ENCODE measurements around the gene SPSB2.
"Not testable (repeated sequence)": the region's sequence is repeated elsewhere in the genome, so short reads cannot be mapped to it uniquely, and the experiment has no call there.

SPSB2 gene

DNA sequence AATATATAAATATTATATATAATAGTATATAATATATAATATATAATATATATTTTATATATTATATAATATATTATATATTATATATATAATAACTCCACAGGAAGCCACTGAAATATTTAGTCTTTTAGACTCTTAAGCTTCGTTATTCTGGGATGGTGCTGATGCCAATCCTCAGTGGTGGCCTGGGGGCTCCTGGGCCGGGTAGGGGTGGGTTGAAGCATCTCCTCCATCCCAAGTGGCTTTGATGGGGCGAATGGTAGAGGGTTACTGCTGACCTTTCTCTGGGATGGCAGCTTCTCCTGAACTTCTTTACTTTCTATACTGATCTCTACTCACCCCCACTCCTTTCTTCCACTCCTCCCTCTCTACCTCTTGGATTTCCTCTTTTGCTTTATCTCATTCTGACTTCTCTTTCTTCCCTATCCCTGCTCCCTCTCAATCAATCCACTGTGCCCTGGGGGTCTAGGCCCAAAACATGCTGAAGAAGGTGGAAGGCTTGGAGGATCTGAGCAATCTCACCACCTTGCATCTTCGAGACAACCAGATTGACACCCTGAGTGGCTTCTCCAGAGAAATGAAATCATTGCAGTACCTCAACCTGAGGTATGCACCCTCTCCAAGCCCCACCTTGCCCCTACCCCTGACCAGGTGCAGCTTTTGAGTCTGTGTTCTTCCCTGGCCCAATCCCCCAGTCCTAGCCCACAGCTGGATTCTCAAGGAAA lies 36.5 kb upstream of the SPSB2 start:
- no peak overlapping the region for H3K27ac Mint-ChIP-seq (ENCODE audit: low read depth)
- ATAC-seq (replicated peaks; ENCODE audit: extremely low read depth, poor library complexity, severe bottlenecking): no peak
- no peaks in the 10 kb centered on the region for H3K27me3 Mint-ChIP-seq
- peaks cover 17% of the 10 kb centered on the region for H3K4me1 Mint-ChIP-seq
- no peak overlapping the region for H3K4me3 Mint-ChIP-seq
- H3K9me3 Mint-ChIP-seq: no peaks in the 10 kb centered on the region
- H3K36me3 Mint-ChIP-seq (ENCODE audit: insufficient read depth): peaks cover under 1% of the 10 kb centered on the region
- DNase-seq (ENCODE audit: low spot score in 2 of 2): no peak

GRCh38 chr12:6908141-6908540 lies 35.0 kb upstream of the SPSB2 start:
- not testable (repeated sequence) for H3K9me3 Mint-ChIP-seq; H3K36me3 Mint-ChIP-seq (ENCODE audit: insufficient read depth); H3K27ac Mint-ChIP-seq (ENCODE audit: low read depth); H3K4me1 Mint-ChIP-seq; DNase-seq (ENCODE audit: low spot score in 2 of 2); H3K27me3 Mint-ChIP-seq; H3K4me3 Mint-ChIP-seq; ATAC-seq (replicated peaks; ENCODE audit: extremely low read depth, poor library complexity, severe bottlenecking)

DNA sequence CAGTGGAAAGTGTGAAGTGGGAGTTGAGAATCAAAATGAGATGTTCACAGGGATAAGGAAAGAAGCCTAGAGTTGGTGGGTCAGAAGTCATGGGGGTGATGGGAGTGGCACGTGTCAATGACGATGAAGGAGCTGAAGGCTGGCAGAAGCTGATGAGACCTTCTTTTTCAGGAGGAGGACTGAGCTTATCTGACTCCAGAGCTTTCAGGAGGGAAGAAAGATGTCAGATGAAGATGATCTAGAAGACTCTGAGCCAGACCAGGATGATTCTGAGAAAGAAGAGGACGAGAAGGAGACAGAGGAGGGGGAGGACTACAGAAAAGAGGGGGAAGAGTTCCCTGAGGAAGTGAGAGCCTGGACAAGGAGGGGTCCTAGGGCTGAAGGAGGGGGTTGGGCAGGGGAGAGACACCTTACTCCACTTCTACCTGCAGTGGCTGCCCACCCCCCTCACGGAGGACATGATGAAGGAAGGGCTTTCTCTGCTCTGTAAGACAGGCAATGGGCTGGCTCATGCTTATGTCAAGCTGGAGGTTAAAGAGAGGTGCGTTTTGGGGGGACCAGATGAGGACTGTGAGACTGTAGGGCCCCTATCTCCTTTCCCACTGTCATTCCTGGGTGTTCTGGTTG lies 32.4 kb upstream of the SPSB2 start:
- Mint-ChIP-seq H3K36me3 (ENCODE audit: insufficient read depth) (no peaks in the 10 kb centered on the region), H3K4me3 (no peak overlapping the region), H3K27ac (ENCODE audit: low read depth) (no peak overlapping the region), H3K9me3 (no peaks in the 10 kb centered on the region), H3K27me3 (no peaks in the 10 kb centered on the region), H3K4me1 (no peaks in the 10 kb centered on the region)
- no peak for ATAC-seq (replicated peaks; ENCODE audit: extremely low read depth, poor library complexity, severe bottlenecking)
- no peak for DNase-seq (ENCODE audit: low spot score in 2 of 2)

- Mint-ChIP-seq H3K27ac (ENCODE audit: low read depth) (no peak within 1 kb of the TSS), H3K27me3 (no peaks in the 10 kb centered on the region), H3K36me3 (ENCODE audit: insufficient read depth) (no peaks in the 10 kb centered on the region), H3K4me3 (no peak within 1 kb of the TSS), H3K4me1 (no peaks in the 10 kb centered on the region), H3K9me3 (no peaks in the 10 kb centered on the region)
- ATAC-seq (replicated peaks; ENCODE audit: extremely low read depth, poor library complexity, severe bottlenecking) (peak; percentile 96), DNase-seq (ENCODE audit: low spot score in 2 of 2) (peak; percentile 93 to 96)
These were observed 31.5 kb upstream of the SPSB2 start, which contains the start of gene LRRC23 for GRCh38 chr12:6904280-6905276. Gene LRRC23, plus strand, starts transcription at chr12:6904822. Its CDS starts 812 bp downstream, at chr12:6905634.

DNA sequence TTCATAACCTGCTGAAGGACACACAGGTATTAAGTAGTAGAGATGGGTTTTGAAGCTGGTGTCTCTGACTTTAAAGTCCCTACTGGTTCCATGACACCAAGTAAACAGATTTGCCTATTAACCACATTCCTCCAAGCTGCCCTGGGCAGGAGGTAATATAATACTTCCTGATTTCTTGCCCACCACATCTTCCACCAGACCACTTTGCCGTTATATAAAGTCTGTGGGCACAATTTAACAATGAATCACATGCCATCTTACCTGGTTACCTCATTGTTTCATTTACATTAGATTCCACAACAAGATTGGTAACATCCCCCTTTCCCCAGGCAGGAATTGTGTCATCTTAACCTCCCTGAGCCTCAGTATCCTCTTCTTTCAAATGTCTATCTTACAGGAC lies 30.6 kb upstream of the SPSB2 start:
- H3K9me3 Mint-ChIP-seq: no peaks in the 10 kb centered on the region
- ATAC-seq (replicated peaks; ENCODE audit: extremely low read depth, poor library complexity, severe bottlenecking) (no peak), DNase-seq (ENCODE audit: low spot score in 2 of 2) (no peak)
- H3K4me1 Mint-ChIP-seq: no peaks in the 10 kb centered on the region
- H3K27ac Mint-ChIP-seq (ENCODE audit: low read depth): no peak overlapping the region
- H3K27me3 Mint-ChIP-seq: no peaks in the 10 kb centered on the region
- no peaks in the 10 kb centered on the region for H3K36me3 Mint-ChIP-seq (ENCODE audit: insufficient read depth)
- no peak overlapping the region for H3K4me3 Mint-ChIP-seq

GRCh38 chr12:6902448-6902847 lies 29.3 kb upstream of the SPSB2 start:
- no peak for ATAC-seq (replicated peaks; ENCODE audit: extremely low read depth, poor library complexity, severe bottlenecking)
- no peak for DNase-seq (ENCODE audit: low spot score in 2 of 2)
- Mint-ChIP-seq H3K27ac (ENCODE audit: low read depth) (no peak overlapping the region), H3K9me3 (no peaks in the 10 kb centered on the region), H3K4me1 (no peaks in the 10 kb centered on the region), H3K27me3 (no peaks in the 10 kb centered on the region), H3K4me3 (no peak overlapping the region), H3K36me3 (ENCODE audit: insufficient read depth) (no peaks in the 10 kb centered on the region)

GRCh38 chr12:6899837-6900519 lies 26.9 kb upstream of the SPSB2 start:
- Mint-ChIP-seq H3K27me3 (no peaks in the 10 kb centered on the region), H3K36me3 (ENCODE audit: insufficient read depth) (no peaks in the 10 kb centered on the region), H3K4me1 (no peaks in the 10 kb centered on the region), H3K9me3 (no peaks in the 10 kb centered on the region), H3K27ac (ENCODE audit: low read depth) (no peak overlapping the region), H3K4me3 (no peak overlapping the region)
- DNase-seq (ENCODE audit: low spot score in 2 of 2) (no peak), ATAC-seq (replicated peaks; ENCODE audit: extremely low read depth, poor library complexity, severe bottlenecking) (no peak)

DNA sequence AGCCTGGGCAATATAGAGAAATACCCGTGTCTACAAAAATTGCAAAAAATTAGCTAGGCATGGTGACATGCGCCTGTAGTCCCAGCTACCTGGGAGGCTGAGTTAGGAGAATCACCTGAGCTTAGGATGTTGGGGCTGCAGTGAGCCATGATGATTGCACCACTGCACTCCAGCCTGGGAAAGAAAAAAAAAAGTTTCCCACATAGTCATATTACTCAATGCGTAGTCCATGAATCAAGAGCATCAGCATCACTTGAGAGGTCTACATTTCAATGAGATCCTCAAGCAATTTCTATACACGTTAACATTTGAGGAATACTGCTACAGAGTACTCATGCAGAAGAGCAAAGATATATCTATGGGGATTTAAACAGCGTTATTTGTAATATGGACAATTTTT lies 26.3 kb upstream of the SPSB2 start:
- Mint-ChIP-seq H3K27ac (ENCODE audit: low read depth) (no peak overlapping the region), H3K4me3 (no peak overlapping the region), H3K9me3 (no peaks in the 10 kb centered on the region), H3K36me3 (ENCODE audit: insufficient read depth) (no peaks in the 10 kb centered on the region), H3K27me3 (no peaks in the 10 kb centered on the region), H3K4me1 (no peaks in the 10 kb centered on the region)
- ATAC-seq (replicated peaks; ENCODE audit: extremely low read depth, poor library complexity, severe bottlenecking) (no peak), DNase-seq (ENCODE audit: low spot score in 2 of 2) (no peak)

DNA sequence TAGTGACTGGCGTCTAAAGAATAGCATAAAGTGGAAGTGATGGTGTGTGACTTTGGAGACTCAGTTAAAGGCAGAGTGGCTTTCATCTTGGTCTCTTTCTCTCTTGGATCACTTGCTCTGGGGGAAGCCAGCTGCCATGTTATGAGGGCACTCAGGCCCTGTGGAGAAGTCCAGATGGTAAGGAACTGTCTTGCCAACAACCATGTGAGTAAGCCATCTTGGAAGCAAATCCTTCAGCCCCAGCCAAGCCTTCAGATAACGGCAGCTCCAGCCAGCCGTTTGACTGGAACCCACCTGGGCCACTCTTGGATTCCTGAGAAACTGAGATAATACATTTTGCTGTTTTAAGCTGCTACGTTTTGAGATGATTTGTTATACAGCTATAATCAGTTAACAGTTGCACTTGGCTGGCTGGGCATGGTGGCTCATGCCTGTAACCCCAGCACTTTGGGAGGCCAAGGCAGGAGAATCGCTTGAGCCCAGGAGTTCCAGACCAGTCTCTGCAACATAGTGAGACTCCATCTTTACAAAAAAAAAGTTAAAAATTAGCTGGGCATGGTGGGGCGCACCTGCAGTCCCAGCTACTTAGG lies 23.8 kb upstream of the SPSB2 start:
- H3K36me3 Mint-ChIP-seq (ENCODE audit: insufficient read depth): no peaks in the 10 kb centered on the region
- H3K27me3 Mint-ChIP-seq: no peaks in the 10 kb centered on the region
- no peaks in the 10 kb centered on the region for H3K9me3 Mint-ChIP-seq
- H3K4me3 Mint-ChIP-seq: no peak overlapping the region
- no peaks in the 10 kb centered on the region for H3K4me1 Mint-ChIP-seq
- no peak for ATAC-seq (replicated peaks; ENCODE audit: extremely low read depth, poor library complexity, severe bottlenecking)
- H3K27ac Mint-ChIP-seq (ENCODE audit: low read depth): no peak overlapping the region
- DNase-seq (ENCODE audit: low spot score in 2 of 2): no peak

DNA sequence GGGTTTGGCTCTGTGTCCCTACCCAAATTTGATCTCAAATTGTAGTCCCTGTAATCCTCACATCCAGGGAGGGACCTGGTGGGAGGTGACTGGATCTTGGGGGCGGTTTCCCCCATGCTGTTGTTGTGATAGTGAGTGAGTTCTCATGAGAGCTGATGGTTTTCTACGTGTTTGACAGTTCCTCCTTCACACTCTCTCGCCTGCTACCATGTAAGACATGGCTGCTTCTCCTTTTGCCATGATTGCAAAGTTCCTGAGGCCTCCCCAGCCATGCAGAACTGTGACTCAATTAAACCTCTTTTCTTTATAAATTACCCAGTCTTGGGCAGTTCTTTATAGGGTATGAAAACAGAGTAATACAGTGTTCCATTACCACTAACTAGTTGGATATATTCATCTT lies 21.2 kb upstream of the SPSB2 start:
- no peaks in the 10 kb centered on the region for H3K27me3 Mint-ChIP-seq
- H3K4me3 Mint-ChIP-seq: no peak overlapping the region
- no peaks in the 10 kb centered on the region for H3K9me3 Mint-ChIP-seq
- H3K4me1 Mint-ChIP-seq: peaks cover 7% of the 10 kb centered on the region
- ATAC-seq (replicated peaks; ENCODE audit: extremely low read depth, poor library complexity, severe bottlenecking) (no peak), DNase-seq (ENCODE audit: low spot score in 2 of 2) (no peak)
- peaks cover 2% of the 10 kb centered on the region for H3K36me3 Mint-ChIP-seq (ENCODE audit: insufficient read depth)
- H3K27ac Mint-ChIP-seq (ENCODE audit: low read depth): no peak overlapping the region

- H3K4me3 Mint-ChIP-seq: peak overlapping the region; percentile 76
- DNase-seq (ENCODE audit: low spot score in 2 of 2); H3K27ac Mint-ChIP-seq (ENCODE audit: low read depth); ATAC-seq (replicated peaks; ENCODE audit: extremely low read depth, poor library complexity, severe bottlenecking); H3K4me1 Mint-ChIP-seq; H3K36me3 Mint-ChIP-seq (ENCODE audit: insufficient read depth); H3K27me3 Mint-ChIP-seq; H3K9me3 Mint-ChIP-seq: not testable (repeated sequence)
These were observed 19.6 kb upstream of the SPSB2 start for GRCh38 chr12:6892683-6893082.

DNA sequence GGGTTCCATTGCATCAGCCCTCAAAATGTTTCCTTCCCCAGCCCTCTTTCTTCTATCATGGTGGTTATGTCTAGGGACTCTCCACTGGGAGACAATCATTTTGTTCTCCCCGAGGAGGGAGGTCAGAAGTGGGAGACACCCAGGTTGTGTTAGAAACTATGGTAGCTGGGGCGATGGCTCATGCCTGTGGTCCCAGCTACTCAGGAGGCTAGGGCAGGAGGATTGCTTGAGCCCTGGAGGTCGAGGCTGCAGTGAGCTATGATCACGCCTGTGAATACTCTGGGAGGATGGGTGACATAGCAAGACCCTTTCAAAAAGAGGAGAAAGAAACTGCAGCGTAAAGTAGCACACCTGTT lies 18.5 kb upstream of the SPSB2 start:
- H3K36me3 Mint-ChIP-seq (ENCODE audit: insufficient read depth): peaks cover 2% of the 10 kb centered on the region
- no peak for ATAC-seq (replicated peaks; ENCODE audit: extremely low read depth, poor library complexity, severe bottlenecking)

More for the DNA sequence above, 18.5 kb upstream of the SPSB2 start:
- Mint-ChIP-seq H3K4me3 (peak overlapping the region; percentile 76), H3K4me1 (peaks cover 7% of the 10 kb centered on the region), H3K27ac (ENCODE audit: low read depth) (peak overlapping the region; percentile 82), H3K9me3 (no peaks in the 10 kb centered on the region), H3K27me3 (no peaks in the 10 kb centered on the region)
- no peak for DNase-seq (ENCODE audit: low spot score in 2 of 2)

All from central memory CD8-positive, alpha-beta T cell (primary cell).